Measurements from ENCODE around the gene MAN2B2.

MAN2B2 gene

GRCh38 chr4:6613676-6614651 is 39.0 kb downstream of the MAN2B2 start:
- DNase-seq (ENCODE audit: low read depth), result no peak

GRCh38 chr4:6614701-6615230 is 39.8 kb downstream of the MAN2B2 start:
- no peak for TF ChIP-seq CTCF (IDR thresholded peaks at IDR 0.05; ENCODE audit: insufficient read depth, low read depth, low read length, missing control alignments)
- no peak overlapping the region for H3K4me3 ChIP-seq (ENCODE audit: low read length)
- DNase-seq (ENCODE audit: low read depth), result no peak

More at GRCh38 chr4:6613676-6614651, 39.0 kb downstream of the MAN2B2 start:
- H3K4me3 ChIP-seq (ENCODE audit: low read length), result no peak overlapping the region
- no peak for TF ChIP-seq CTCF (IDR thresholded peaks at IDR 0.05; ENCODE audit: insufficient read depth, low read depth, low read length, missing control alignments)

GRCh38 chr4:6616087-6616995 is 41.4 kb downstream of the MAN2B2 start:
- no peak for TF ChIP-seq CTCF (IDR thresholded peaks at IDR 0.05; ENCODE audit: insufficient read depth, low read depth, low read length, missing control alignments)
- DNase-seq (ENCODE audit: low read depth), result no peak
- no peak overlapping the region for H3K4me3 ChIP-seq (ENCODE audit: low read length)

DNA sequence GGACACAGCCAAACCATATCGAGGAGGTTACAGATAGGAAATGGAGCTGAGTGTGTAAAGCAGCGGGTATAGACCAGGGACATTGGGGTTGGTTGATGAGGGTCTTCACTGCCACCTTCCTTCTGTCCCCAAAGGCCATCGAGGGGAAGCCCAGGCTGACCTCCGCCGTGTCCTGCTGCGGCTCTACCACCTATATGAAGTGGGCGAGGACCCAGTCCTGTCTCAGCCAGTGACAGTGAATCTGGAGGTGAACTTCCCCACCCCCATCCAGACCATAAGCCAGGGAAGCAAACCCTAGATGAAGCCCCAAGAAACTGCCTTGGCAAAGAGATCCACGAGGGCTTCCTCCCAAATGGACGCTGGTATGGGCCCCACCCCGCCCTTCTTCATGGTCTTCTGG is 42.3 kb downstream of the MAN2B2 start:
- DNase-seq (ENCODE audit: low read depth), result no peak
- no peak for TF ChIP-seq CTCF (IDR thresholded peaks at IDR 0.05; ENCODE audit: insufficient read depth, low read depth, low read length, missing control alignments)
- no peak overlapping the region for H3K4me3 ChIP-seq (ENCODE audit: low read length)

DNA sequence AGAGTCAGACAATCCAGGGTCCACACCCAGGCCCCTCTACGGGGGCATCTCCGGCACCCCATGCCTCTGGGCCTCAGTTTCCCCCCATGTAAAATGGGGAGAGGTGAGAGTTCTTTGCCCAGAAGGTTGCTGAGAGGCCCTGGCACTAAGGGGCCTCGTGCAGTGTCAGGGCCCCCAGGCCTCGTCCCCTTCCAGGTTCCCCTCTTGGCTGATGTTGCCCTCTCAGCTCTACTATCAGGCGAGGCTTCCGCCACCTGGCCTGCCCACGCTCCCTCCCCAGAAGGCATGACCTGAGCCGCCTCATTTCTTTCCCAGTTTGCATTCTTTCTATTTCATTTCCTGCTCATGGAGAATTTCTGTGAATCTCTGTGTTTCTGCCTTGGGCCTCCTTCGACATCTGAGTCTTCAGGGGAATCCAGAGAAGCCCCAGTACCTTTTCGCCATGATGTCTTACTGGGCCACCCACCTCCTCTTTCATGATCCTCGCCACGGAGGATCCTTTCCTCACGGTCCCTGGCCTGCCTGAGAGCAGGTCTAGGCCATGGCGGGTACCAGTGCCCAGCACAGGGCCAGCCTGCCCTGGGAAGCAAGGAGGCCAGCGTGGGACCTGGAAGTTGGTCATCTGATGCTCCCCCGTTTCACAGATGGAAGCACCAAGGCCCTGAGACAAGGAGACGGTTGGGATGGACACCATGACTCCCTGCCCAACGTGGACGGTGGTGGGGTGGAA is 43.6 kb downstream of the MAN2B2 start:
- no peak overlapping the region for H3K4me3 ChIP-seq (ENCODE audit: low read length)
- TF ChIP-seq CTCF (IDR thresholded peaks at IDR 0.05; ENCODE audit: insufficient read depth, low read depth, low read length, missing control alignments), result no peak
- no peak for DNase-seq (ENCODE audit: low read depth)

GRCh38 chr4:6619116-6619465 is 44.1 kb downstream of the MAN2B2 start:
- no peak for TF ChIP-seq CTCF (IDR thresholded peaks at IDR 0.05; ENCODE audit: insufficient read depth, low read depth, low read length, missing control alignments)
- no peak overlapping the region for H3K4me3 ChIP-seq (ENCODE audit: low read length)
- no peak for DNase-seq (ENCODE audit: low read depth)
